DND-41 (cell line): ENCODE measurements around the gene ZNF48.

ENCODE experiments used
- EZH2 ChIP-seq: IDR thresholded peaks from 3 replicates; pipeline ENCODE4 v1.6.1; 2012; ENCODE audit warnings: borderline replicate concordance, low read depth, mild to moderate bottlenecking, moderate library complexity, low read length, inconsistent platforms; ENCODE audit not compliant: severe bottlenecking
- TF ChIP-seq, protein P1 (sequence below): IDR thresholded peaks from 2 replicates; pipeline ENCODE4 v1.5.1; 2012; ENCODE audit warnings: borderline replicate concordance, low read length, moderate library complexity, mild to moderate bottlenecking; ENCODE audit not compliant: poor library complexity, severe bottlenecking; ENCODE audit errors: extremely low read depth

DNA sequence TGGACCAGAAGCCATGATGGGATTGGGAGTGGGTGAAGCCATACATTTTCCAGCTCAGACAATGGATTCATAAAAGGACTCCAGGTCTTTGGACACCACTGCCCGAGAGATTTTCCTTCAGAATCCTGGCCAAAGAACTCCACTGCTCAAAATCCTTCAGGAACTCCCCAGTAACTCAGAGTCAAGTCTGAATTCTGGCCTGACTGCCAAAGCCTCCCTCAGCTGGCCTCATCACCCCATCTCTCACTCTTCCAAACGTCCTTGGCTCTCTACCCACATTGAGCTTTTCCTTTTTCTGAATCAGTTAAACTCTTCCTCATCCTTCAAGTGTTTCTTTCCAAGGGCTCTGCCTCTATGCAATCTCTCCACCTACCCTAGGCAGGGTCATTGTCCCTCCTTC, 11.7 kb upstream of the ZNF48 start:
- TF ChIP-seq, protein P1, sequence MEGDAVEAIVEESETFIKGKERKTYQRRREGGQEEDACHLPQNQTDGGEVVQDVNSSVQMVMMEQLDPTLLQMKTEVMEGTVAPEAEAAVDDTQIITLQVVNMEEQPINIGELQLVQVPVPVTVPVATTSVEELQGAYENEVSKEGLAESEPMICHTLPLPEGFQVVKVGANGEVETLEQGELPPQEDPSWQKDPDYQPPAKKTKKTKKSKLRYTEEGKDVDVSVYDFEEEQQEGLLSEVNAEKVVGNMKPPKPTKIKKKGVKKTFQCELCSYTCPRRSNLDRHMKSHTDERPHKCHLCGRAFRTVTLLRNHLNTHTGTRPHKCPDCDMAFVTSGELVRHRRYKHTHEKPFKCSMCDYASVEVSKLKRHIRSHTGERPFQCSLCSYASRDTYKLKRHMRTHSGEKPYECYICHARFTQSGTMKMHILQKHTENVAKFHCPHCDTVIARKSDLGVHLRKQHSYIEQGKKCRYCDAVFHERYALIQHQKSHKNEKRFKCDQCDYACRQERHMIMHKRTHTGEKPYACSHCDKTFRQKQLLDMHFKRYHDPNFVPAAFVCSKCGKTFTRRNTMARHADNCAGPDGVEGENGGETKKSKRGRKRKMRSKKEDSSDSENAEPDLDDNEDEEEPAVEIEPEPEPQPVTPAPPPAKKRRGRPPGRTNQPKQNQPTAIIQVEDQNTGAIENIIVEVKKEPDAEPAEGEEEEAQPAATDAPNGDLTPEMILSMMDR: no peak
- no peak for TF ChIP-seq EZH2
